ENCODE data around the gene SYTL3.

GRCh38 chr6:158655569-158656450 lies 6.0 kb downstream of the SYTL3 start:
- no peak for TF ChIP-seq CTCF (IDR thresholded peaks at IDR 0.05; ENCODE audit: borderline replicate concordance, extremely low read depth, low read length, poor library complexity, severe bottlenecking)
- no peak for TF ChIP-seq EZH2 (IDR thresholded peaks at IDR 0.05; ENCODE audit: borderline replicate concordance, low read depth, low read length, severe bottlenecking)
